H1 (cell line): ENCODE data around the gene ZNF639. TPM values are rescaled to one million over a fixed set of nuclear protein-coding genes. Genes with fewer than 3 reads are reported as not detected.

Experiments
- ATF2 ChIP-seq: IDR thresholded peaks from 2 replicates; pipeline ENCODE4 v1.6.1; 2012; ENCODE audit warnings: low read length, inconsistent platforms
- CREB1 ChIP-seq: IDR thresholded peaks from 2 replicates; pipeline ENCODE4 v1.6.1; 2012; ENCODE audit warnings: inconsistent platforms
- CTCF ChIP-seq, 3 experiments: IDR thresholded peaks; 1 replicate in 2 of 3; 2 replicates in 1 of 3; pipeline versions ENCODE4 v1.5.1 to v1.6.1; 2011; ENCODE audit warnings: low read length in 3 of 3, mild to moderate bottlenecking in 3 of 3, inconsistent platforms in 2 of 3, low read depth in 1 of 3, moderate library complexity in 1 of 3; ENCODE audit not compliant: insufficient read depth in 1 of 3; ENCODE audit errors: control extremely low read depth in 1 of 3
- GTF2F1 ChIP-seq: IDR thresholded peaks from 2 replicates; pipeline ENCODE4 v1.6.1; 2012; ENCODE audit warnings: low read depth, low read length, improper control_type of control experiment, borderline replicate concordance
- KDM1A ChIP-seq: fragments of 200-600, 300-600 bp; sonication (generic); IDR thresholded peaks from 2 replicates; pipeline ENCODE4 v1.7.1; 2016; ENCODE audit warnings: mild to moderate bottlenecking, low read length, borderline replicate concordance
- KDM4A ChIP-seq: IDR thresholded peaks from one replicate; pipeline ENCODE4 v1.7.1; 2012; ENCODE audit warnings: low read depth, mild to moderate bottlenecking, moderate library complexity, low read length, inconsistent platforms; ENCODE audit not compliant: severe bottlenecking
- RBBP5 ChIP-seq: IDR thresholded peaks from 2 replicates; pipeline ENCODE4 v1.7.1; 2012; ENCODE audit warnings: low read depth, mild to moderate bottlenecking, inconsistent platforms, low read length, moderate library complexity, borderline replicate concordance
- SIN3A ChIP-seq, 2 experiments: IDR thresholded peaks in 1 of 2; conservative IDR thresholded peaks in 1 of 2; 2 replicates each; pipeline ENCODE4 v1.6.1; 2011 to 2012; ENCODE audit warnings: low read length in 2 of 2, improper control_type of control experiment in 1 of 2, low read depth in 1 of 2, mild to moderate bottlenecking in 1 of 2
- TAF7 ChIP-seq: optimal IDR thresholded peaks from 2 replicates; pipeline ENCODE3; 2011; ENCODE audit warnings: low read depth, mild to moderate bottlenecking, inconsistent platforms, low read length, moderate library complexity, borderline replicate concordance
- YY1 ChIP-seq: IDR thresholded peaks from 2 replicates; pipeline ENCODE4 v1.6.1; 2011; ENCODE audit warnings: low read depth, mild to moderate bottlenecking, low read length
- polyA plus RNA-seq, 7 experiments: library from polyadenylated mRNA; depleted of rRNA in 3 of 7; stranded (reverse) in 5 of 7; unstranded in 2 of 7; fragments of >200 nt in 5 of 7; fragments of 200-250 nt in 2 of 7; gene quantifications; 1 replicate in 5 of 7; 2 replicates in 1 of 7; 4 replicates in 1 of 7; pipeline versions ENCODE4 v1.2.1 to v1.2.3, GENCODE V29; 2011 to 2013; ENCODE audit warnings: missing spikeins in 2 of 7, mixed read lengths in 2 of 7
- total RNA-seq: library from RNA; stranded (reverse); fragmentation: NEBNext Ultra II Directional; extraction: Animal tissue kit (Norgen Biotek cat#: 25700); gene quantifications from 2 replicates; pipeline ENCODE4 v1.2.1, GENCODE V29; 2021
- TF ChIP-seq, protein P1 (sequence below): IDR thresholded peaks from 2 replicates; pipeline ENCODE4 v1.6.1; 2012; ENCODE audit warnings: inconsistent platforms
- TF ChIP-seq, protein P2 (sequence below): IDR thresholded peaks from 2 replicates; pipeline ENCODE4 v1.6.1; 2012; ENCODE audit warnings: inconsistent platforms

ZNF639 gene
- total and polyA plus RNA-seq, 2 of the 8 experiments (the other 6 are each of a cell fraction or from before 2014, with no cell fraction given) = 9.1 to 41.4 TPM

- TF ChIP-seq RBBP5 = peak; percentile 86
- TF ChIP-seq CREB1 = peak; percentile 71
- no peak for TF ChIP-seq GTF2F1
- TF ChIP-seq YY1 = peak; percentile 99
- TF ChIP-seq, protein P1, sequence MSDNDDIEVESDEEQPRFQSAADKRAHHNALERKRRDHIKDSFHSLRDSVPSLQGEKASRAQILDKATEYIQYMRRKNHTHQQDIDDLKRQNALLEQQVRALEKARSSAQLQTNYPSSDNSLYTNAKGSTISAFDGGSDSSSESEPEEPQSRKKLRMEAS = peak; percentile 40
- no peak for TF ChIP-seq KDM1A
- peak; percentile 40 for TF ChIP-seq TAF7
- peak; percentile 83 for TF ChIP-seq KDM4A
- TF ChIP-seq CTCF (IDR thresholded peaks at IDR 0.05; ENCODE audit: control extremely low read depth in 1 of 3, insufficient read depth in 1 of 3, low read depth in 1 of 3, low read length in 3 of 3) = no peak
- TF ChIP-seq, protein P2, sequence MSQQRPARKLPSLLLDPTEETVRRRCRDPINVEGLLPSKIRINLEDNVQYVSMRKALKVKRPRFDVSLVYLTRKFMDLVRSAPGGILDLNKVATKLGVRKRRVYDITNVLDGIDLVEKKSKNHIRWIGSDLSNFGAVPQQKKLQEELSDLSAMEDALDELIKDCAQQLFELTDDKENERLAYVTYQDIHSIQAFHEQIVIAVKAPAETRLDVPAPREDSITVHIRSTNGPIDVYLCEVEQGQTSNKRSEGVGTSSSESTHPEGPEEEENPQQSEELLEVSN = peak; percentile 79
- TF ChIP-seq SIN3A (conservative IDR thresholded peaks at IDR 0.05 in 1 of 2, IDR thresholded peaks at IDR 0.05 in 1 of 2; ENCODE audit: low read depth in 1 of 2, low read length in 2 of 2) = peak in 1 of 2 experiments; percentile 76; a peak in 1 of 4 replicates
- TF ChIP-seq ATF2 = 0 out of 2 replicates have a peak, but pooled peaks have one; percentile 50
Observed at GRCh38 chr3:179347345-179348194, 24.7 kb downstream of the ZNF639 start, which contains the start of gene MFN1 (continued).
